HL-60 (cell line): ENCODE data around the gene ARID1B.

Source experiments
- GABPA ChIP-seq: IDR thresholded peaks from 2 replicates; pipeline ENCODE4 v1.6.1; 2012; ENCODE audit warnings: low read depth
- POLR2AphosphoS5 ChIP-seq: IDR thresholded peaks from 2 replicates; pipeline ENCODE4 v1.6.1; 2012; ENCODE audit warnings: low read depth
- SPI1 ChIP-seq: IDR thresholded peaks from 2 replicates; pipeline ENCODE4 v1.6.1; 2012; ENCODE audit warnings: low read depth, mild to moderate bottlenecking, borderline replicate concordance
- TF ChIP-seq, protein P1 (sequence below): IDR thresholded peaks from one replicate; pipeline ENCODE4 v1.5.1; 2011; ENCODE audit warnings: low read length, control low read depth, inconsistent platforms; ENCODE audit not compliant: insufficient read depth
- TF ChIP-seq, protein P2 (sequence below): IDR thresholded peaks from 2 replicates; pipeline ENCODE4 v1.6.1; 2012; ENCODE audit warnings: low read depth; ENCODE audit not compliant: insufficient replicate concordance

DNA sequence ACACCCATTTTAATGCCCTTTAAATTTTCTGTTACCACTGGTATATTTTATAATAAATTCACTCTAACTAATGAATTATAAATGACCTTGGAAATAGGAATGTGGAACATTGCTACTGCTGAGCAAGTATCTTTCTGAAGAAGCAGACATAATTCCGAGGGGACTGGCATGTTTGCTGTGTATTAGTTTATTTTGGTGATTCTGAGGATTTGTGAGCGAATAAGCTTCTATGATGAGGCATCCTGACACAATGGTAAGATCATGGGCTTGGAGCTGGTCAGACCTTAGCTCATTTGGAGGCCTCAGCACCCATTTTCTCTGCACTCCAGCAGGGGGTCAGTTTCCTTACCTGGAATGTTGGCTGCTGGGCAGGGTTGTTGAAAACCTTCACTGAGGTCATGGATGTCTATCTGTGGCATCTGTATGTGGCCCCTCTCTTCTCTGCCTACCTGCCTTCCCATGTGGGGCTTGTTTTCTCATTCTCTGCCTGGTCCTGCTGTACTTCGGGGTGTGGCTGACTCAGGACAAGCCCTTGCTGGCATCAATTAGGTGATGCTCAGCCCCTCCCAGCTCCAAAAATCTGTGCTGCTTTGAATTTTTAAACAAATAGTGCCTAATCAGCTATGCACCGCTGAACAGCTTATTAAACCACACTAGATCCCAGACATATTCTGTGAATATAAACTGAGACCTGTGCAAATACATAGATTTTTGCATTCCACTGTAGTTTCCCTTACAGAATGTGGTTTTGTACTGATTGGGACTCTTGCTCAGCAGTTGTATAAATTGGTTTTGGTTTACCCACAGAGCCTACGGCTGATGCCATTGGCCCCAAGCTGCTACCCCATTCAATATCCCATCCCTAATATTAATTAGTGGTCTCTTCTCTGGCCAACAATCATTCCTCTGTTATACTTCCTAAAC is 10.7 kb downstream of the ARID1B start:
- TF ChIP-seq, protein P1, sequence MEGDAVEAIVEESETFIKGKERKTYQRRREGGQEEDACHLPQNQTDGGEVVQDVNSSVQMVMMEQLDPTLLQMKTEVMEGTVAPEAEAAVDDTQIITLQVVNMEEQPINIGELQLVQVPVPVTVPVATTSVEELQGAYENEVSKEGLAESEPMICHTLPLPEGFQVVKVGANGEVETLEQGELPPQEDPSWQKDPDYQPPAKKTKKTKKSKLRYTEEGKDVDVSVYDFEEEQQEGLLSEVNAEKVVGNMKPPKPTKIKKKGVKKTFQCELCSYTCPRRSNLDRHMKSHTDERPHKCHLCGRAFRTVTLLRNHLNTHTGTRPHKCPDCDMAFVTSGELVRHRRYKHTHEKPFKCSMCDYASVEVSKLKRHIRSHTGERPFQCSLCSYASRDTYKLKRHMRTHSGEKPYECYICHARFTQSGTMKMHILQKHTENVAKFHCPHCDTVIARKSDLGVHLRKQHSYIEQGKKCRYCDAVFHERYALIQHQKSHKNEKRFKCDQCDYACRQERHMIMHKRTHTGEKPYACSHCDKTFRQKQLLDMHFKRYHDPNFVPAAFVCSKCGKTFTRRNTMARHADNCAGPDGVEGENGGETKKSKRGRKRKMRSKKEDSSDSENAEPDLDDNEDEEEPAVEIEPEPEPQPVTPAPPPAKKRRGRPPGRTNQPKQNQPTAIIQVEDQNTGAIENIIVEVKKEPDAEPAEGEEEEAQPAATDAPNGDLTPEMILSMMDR: no peak
- TF ChIP-seq POLR2AphosphoS5: no peak
- TF ChIP-seq GABPA: no peak
- TF ChIP-seq, protein P2, sequence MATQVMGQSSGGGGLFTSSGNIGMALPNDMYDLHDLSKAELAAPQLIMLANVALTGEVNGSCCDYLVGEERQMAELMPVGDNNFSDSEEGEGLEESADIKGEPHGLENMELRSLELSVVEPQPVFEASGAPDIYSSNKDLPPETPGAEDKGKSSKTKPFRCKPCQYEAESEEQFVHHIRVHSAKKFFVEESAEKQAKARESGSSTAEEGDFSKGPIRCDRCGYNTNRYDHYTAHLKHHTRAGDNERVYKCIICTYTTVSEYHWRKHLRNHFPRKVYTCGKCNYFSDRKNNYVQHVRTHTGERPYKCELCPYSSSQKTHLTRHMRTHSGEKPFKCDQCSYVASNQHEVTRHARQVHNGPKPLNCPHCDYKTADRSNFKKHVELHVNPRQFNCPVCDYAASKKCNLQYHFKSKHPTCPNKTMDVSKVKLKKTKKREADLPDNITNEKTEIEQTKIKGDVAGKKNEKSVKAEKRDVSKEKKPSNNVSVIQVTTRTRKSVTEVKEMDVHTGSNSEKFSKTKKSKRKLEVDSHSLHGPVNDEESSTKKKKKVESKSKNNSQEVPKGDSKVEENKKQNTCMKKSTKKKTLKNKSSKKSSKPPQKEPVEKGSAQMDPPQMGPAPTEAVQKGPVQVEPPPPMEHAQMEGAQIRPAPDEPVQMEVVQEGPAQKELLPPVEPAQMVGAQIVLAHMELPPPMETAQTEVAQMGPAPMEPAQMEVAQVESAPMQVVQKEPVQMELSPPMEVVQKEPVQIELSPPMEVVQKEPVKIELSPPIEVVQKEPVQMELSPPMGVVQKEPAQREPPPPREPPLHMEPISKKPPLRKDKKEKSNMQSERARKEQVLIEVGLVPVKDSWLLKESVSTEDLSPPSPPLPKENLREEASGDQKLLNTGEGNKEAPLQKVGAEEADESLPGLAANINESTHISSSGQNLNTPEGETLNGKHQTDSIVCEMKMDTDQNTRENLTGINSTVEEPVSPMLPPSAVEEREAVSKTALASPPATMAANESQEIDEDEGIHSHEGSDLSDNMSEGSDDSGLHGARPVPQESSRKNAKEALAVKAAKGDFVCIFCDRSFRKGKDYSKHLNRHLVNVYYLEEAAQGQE: no peak
- TF ChIP-seq SPI1: no peak
